AG04449 (cell line): Measurements from ENCODE around the gene SLC13A5.

Experiments
- CTCF ChIA-PET: fragments of 350-600 bp; formaldehyde crosslinking; extraction: SDS; loops from one replicate; lab custom pipeline; 2021; ENCODE audit warnings: antibody characterized with exemption; lab: Yijun Ruan, JAX
- POLR2A ChIA-PET: fragments of 400-600, 350-600 bp; formaldehyde crosslinking; extraction: SDS; loops from one replicate; lab custom pipeline; 2020; ENCODE audit warnings: antibody characterized with exemption, inconsistent platforms; lab: Yijun Ruan, JAX
- DNase-seq: peaks from one replicate; pipeline ENCODE4 v3.0.0-alpha.2; 2010; ENCODE audit warnings: low read depth, low spot score
- H3K4me3 ChIP-seq: 2 replicates; pipeline ENCODE4 v1.5.1; 2011; ENCODE audit warnings: low read depth, mild to moderate bottlenecking, control low read depth, low read length
- CTCF ChIP-seq: IDR thresholded peaks from one replicate; pipeline ENCODE4 v1.5.1; 2011; ENCODE audit warnings: mild to moderate bottlenecking, moderate library complexity, low read length, control low read depth, inconsistent platforms; ENCODE audit not compliant: insufficient read depth; ENCODE audit errors: missing control alignments

The SLC13A5 gene

GRCh38 chr17:6670999-6671398 lies 42.2 kb downstream of the SLC13A5 start:
- ChIA-PET CTCF (interaction anchor here (0.9 to 1.8 kb wide), 5 partner anchors 9 to 244 kb away, joined by 3 to 6 read pairs (median 3); no protein-coding TSS in a partner anchor), POLR2A (no interaction called here)
- DNase-seq = no peak
- no peak overlapping the region for H3K4me3 ChIP-seq
- TF ChIP-seq CTCF = no peak

GRCh38 chr17:6670571-6670970 lies 42.6 kb downstream of the SLC13A5 start:
- POLR2A ChIA-PET = no interaction called here
- DNase-seq = no peak
- H3K4me3 ChIP-seq = no peak overlapping the region
- TF ChIP-seq CTCF = no peak
- CTCF ChIA-PET = interaction anchor here (0.9 to 4.9 kb wide), 9 partner anchors 9 to 351 kb away, joined by 3 to 38 read pairs (median 6); no protein-coding TSS in a partner anchor

- POLR2A ChIA-PET = interaction anchor here (0.6 kb wide), 1 partner anchor 347 kb away, joined by 3 read pairs; no protein-coding TSS in a partner anchor
- TF ChIP-seq CTCF = no peak
- CTCF ChIA-PET = interaction anchor here (0.7 to 4.9 kb wide), 7 partner anchors 13 to 352 kb away, joined by 3 to 38 read pairs (median 6); no protein-coding TSS in a partner anchor
- H3K4me3 ChIP-seq = no peak overlapping the region
- no peak for DNase-seq
These were observed 43.5 kb downstream of the SLC13A5 start for GRCh38 chr17:6669479-6670212.

- no peak for DNase-seq
- no peak overlapping the region for H3K4me3 ChIP-seq
- TF ChIP-seq CTCF = no peak
- ChIA-PET POLR2A (no interaction called here), CTCF (interaction anchor here (0.7 to 4.9 kb wide), 7 partner anchors 174 to 353 kb away, joined by 3 to 55 read pairs (median 7); no protein-coding TSS in a partner anchor)
These were observed 44.3 kb downstream of the SLC13A5 start for GRCh38 chr17:6668727-6669425.

GRCh38 chr17:6668219-6668618 lies 45.0 kb downstream of the SLC13A5 start:
- ChIA-PET CTCF (interaction anchor here (1.2 to 4.9 kb wide), 4 partner anchors 15 to 334 kb away, joined by 5 to 55 read pairs (median 30); no protein-coding TSS in a partner anchor), POLR2A (no interaction called here)
- H3K4me3 ChIP-seq = no peak overlapping the region
- TF ChIP-seq CTCF = no peak
- no peak for DNase-seq

GRCh38 chr17:6667516-6667915 lies 45.7 kb downstream of the SLC13A5 start:
- ChIA-PET POLR2A (no interaction called here), CTCF (interaction anchor here (0.9 to 4.9 kb wide), 10 partner anchors 9 to 354 kb away, joined by 5 to 55 read pairs (median 11); no protein-coding TSS in a partner anchor)

More at GRCh38 chr17:6667516-6667915, 45.7 kb downstream of the SLC13A5 start:
- DNase-seq = no peak
- no peak for TF ChIP-seq CTCF
- H3K4me3 ChIP-seq = no peak overlapping the region
